ENCODE data around the gene KIF15.

DNA sequence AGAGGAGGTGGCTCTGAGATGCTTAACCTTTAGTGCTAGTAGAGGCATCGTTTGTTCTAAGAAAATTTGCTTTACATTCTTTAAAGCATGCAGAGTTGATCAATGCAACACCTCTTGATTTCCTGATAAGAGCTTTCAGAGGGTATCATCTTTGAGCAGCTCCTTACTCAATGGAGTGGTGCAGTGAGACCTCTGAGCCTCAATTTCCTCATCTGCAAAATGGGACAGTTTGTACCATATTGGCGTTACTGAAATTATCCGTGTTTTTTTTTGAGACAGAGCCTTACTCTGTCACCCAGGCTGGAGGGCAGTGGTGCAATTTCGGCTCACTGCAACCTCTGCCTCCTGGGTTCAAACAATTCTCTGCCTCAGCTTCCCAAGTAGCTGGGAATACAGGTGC, 98.5 kb downstream of the KIF15 start:
- TF ChIP-seq, protein P1, sequence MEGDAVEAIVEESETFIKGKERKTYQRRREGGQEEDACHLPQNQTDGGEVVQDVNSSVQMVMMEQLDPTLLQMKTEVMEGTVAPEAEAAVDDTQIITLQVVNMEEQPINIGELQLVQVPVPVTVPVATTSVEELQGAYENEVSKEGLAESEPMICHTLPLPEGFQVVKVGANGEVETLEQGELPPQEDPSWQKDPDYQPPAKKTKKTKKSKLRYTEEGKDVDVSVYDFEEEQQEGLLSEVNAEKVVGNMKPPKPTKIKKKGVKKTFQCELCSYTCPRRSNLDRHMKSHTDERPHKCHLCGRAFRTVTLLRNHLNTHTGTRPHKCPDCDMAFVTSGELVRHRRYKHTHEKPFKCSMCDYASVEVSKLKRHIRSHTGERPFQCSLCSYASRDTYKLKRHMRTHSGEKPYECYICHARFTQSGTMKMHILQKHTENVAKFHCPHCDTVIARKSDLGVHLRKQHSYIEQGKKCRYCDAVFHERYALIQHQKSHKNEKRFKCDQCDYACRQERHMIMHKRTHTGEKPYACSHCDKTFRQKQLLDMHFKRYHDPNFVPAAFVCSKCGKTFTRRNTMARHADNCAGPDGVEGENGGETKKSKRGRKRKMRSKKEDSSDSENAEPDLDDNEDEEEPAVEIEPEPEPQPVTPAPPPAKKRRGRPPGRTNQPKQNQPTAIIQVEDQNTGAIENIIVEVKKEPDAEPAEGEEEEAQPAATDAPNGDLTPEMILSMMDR (IDR thresholded peaks at IDR 0.05) = no peak
- TF ChIP-seq EP300 (IDR thresholded peaks at IDR 0.05; ENCODE audit: low read depth) (no peak), POLR2A (IDR thresholded peaks at IDR 0.05) (no peak)
